ENCODE measurements around the gene SLC25A34.

DNA sequence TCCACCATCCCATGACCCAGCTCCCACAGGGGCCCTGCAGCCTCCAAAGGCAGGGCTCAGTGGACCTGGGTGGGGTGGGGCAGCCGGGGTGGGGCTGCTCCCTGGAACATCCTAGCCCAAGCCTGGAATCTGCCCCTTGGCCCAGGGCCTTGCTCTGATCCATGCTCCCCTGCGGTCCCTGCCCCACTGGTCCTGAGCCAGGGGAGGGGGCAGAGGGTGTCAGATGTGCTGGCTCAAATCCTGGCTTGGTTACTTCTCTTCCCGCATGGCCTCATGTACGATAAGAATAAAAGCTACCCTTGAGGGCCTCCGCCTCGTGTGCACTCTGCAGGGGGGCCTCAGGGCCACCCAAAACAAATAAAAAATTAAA is 819 bp downstream of the SLC25A34 start:
- TF ChIP-seq, protein P1, sequence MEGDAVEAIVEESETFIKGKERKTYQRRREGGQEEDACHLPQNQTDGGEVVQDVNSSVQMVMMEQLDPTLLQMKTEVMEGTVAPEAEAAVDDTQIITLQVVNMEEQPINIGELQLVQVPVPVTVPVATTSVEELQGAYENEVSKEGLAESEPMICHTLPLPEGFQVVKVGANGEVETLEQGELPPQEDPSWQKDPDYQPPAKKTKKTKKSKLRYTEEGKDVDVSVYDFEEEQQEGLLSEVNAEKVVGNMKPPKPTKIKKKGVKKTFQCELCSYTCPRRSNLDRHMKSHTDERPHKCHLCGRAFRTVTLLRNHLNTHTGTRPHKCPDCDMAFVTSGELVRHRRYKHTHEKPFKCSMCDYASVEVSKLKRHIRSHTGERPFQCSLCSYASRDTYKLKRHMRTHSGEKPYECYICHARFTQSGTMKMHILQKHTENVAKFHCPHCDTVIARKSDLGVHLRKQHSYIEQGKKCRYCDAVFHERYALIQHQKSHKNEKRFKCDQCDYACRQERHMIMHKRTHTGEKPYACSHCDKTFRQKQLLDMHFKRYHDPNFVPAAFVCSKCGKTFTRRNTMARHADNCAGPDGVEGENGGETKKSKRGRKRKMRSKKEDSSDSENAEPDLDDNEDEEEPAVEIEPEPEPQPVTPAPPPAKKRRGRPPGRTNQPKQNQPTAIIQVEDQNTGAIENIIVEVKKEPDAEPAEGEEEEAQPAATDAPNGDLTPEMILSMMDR (IDR thresholded peaks at IDR 0.05) = no peak
- TF ChIP-seq POLR2A (IDR thresholded peaks at IDR 0.05) = no peak

Data from lower leg skin (tissue), 3 donors.